Smooth muscle cell (in vitro differentiated cells): Measurements from ENCODE around the gene EPHA10. TPM values are rescaled to one million over a fixed set of nuclear protein-coding genes. Genes with fewer than 3 reads are reported as not detected.
"Not testable (repeated sequence)": the region's sequence is repeated elsewhere in the genome, so short reads cannot be mapped to it uniquely, and the experiment has no call there.

ENCODE experiments used
- DNase-seq: peaks from one replicate; lab custom pipeline; 2025; ENCODE audit not compliant: unreplicated experiment; lab: John Stamatoyannopoulos, UW
- H2AFZ ChIP-seq: fragments of 200-600 bp; sonication (generic); 2 replicates; pipeline ENCODE4 v1.6.0; 2016; ENCODE audit warnings: antibody characterized with exemption, low read depth, mild to moderate bottlenecking
- H3F3A ChIP-seq: fragments of 200-600 bp; sonication (generic); 2 replicates; pipeline ENCODE4 v1.6.0; 2017; ENCODE audit warnings: antibody characterized with exemption, low read depth
- H3K27ac ChIP-seq: fragments of 200-600 bp; sonication (generic); 2 replicates; pipeline ENCODE4 v1.5.1; 2016; ENCODE audit warnings: low read depth, mild to moderate bottlenecking
- H3K27me3 ChIP-seq: fragments of 200-600 bp; sonication (generic); 2 replicates; pipeline ENCODE4 v1.6.1; 2016; ENCODE audit warnings: low read depth, mild to moderate bottlenecking
- H3K36me3 ChIP-seq: fragments of 200-600 bp; sonication (generic); 2 replicates; pipeline ENCODE4 v1.5.1; 2016; ENCODE audit warnings: low read depth
- H3K4me1 ChIP-seq: fragments of 200-600 bp; sonication (generic); 2 replicates; pipeline ENCODE4 v1.5.1; 2016; ENCODE audit warnings: low read depth
- H3K4me2 ChIP-seq: fragments of 200-600 bp; sonication (generic); 2 replicates; pipeline ENCODE4 v1.6.0; 2016; ENCODE audit warnings: mild to moderate bottlenecking
- H3K4me3 ChIP-seq: fragments of 200-600 bp; sonication (generic); 2 replicates; pipeline ENCODE4 v1.5.1; 2016; ENCODE audit warnings: mild to moderate bottlenecking
- H3K79me2 ChIP-seq: fragments of 200-600 bp; sonication (generic); 2 replicates; pipeline ENCODE4 v1.6.0; 2016; ENCODE audit warnings: low read depth, mild to moderate bottlenecking
- H3K9ac ChIP-seq: fragments of 200-600 bp; sonication (generic); 2 replicates; pipeline ENCODE4 v1.6.0; 2016; ENCODE audit warnings: low read depth
- H3K9me3 ChIP-seq: fragments of 200-600 bp; sonication (generic); replicated peaks from 2 replicates; pipeline ENCODE4 v1.5.1; 2016; ENCODE audit warnings: low read depth
- H4K20me1 ChIP-seq: fragments of 200-600 bp; sonication (generic); 2 replicates; pipeline ENCODE4 v1.6.0; 2016; ENCODE audit warnings: low read depth
- CTCF ChIP-seq: fragments of 200-600 bp; sonication (generic); IDR thresholded peaks from 2 replicates; pipeline ENCODE4 v1.5.1; 2017; ENCODE audit warnings: borderline replicate concordance, mild to moderate bottlenecking, antibody characterized with exemption; ENCODE audit not compliant: insufficient read depth, poor library complexity, severe bottlenecking
- WGBS: methylation state at CpG from one replicate; pipeline ENCODE4 v1.1.7; 2016; ENCODE audit warnings: low lambda C conversion rate; 5-methylcytosine and 5-hydroxymethylcytosine counted together
- polyA plus RNA-seq: library from polyadenylated mRNA; unstranded; fragments of >200 nt; fragmentation: Nextera tagmentation; extraction: Ambion mirVana; gene quantifications from 2 replicates; pipeline ENCODE4 v1.2.1, GENCODE V29; 2016
- total RNA-seq: library from RNA; depleted of rRNA; stranded (reverse); fragments of >200 nt; gene quantifications from 2 replicates; pipeline ENCODE4 v1.2.3, GENCODE V29; 2014

EPHA10 gene
- total and polyA plus RNA-seq, 2 experiments from 2014 or later: not detected

- WGBS: 46% methylated on average over 9 of the region's 9 CpGs
- no peak for DNase-seq
- Histone ChIP-seq H3K4me3 (no peak overlapping the region), H3K4me1 (no peaks in the 10 kb centered on the region), H3K36me3 (no peaks in the 10 kb centered on the region), H4K20me1 (no peaks in the 10 kb centered on the region), H3K79me2 (no peaks in the 10 kb centered on the region), H3K27ac (no peak overlapping the region), H3K9ac (no peak overlapping the region), H3K4me2 (no peak overlapping the region), H3K9me3 (no peaks in the 10 kb centered on the region), H3K27me3 (peaks cover 20% of the 10 kb centered on the region), H3F3A (no peaks in the 10 kb centered on the region), H2AFZ (no peak overlapping the region)
- no peak for TF ChIP-seq CTCF
Measured at GRCh38 chr1:37741130-37741529, 23.8 kb downstream of the EPHA10 start.

GRCh38 chr1:37739222-37739621 is 25.7 kb downstream of the EPHA10 start:
- H3F3A ChIP-seq: no peaks in the 10 kb centered on the region

GRCh38 chr1:37738619-37739018 is 26.3 kb downstream of the EPHA10 start:
- not testable (repeated sequence) for H3K27ac ChIP-seq, H4K20me1 ChIP-seq, H3K36me3 ChIP-seq, H3K4me1 ChIP-seq, DNase-seq, H3K79me2 ChIP-seq, H3K9ac ChIP-seq, H3F3A ChIP-seq, H3K4me2 ChIP-seq, H2AFZ ChIP-seq, H3K4me3 ChIP-seq, H3K9me3 ChIP-seq
- H3K27me3 ChIP-seq: peaks cover 36% of the 10 kb centered on the region
- 73% methylated on average over 4 of the region's 4 CpGs for WGBS

More at GRCh38 chr1:37739222-37739621, 25.7 kb downstream of the EPHA10 start:
- no peak for DNase-seq
- Histone ChIP-seq H3K27me3 (peaks cover 36% of the 10 kb centered on the region), H3K4me3 (no peak overlapping the region), H3K9me3 (no peaks in the 10 kb centered on the region), H3K9ac (no peak overlapping the region), H2AFZ (no peak overlapping the region), H3K4me2 (no peak overlapping the region), H3K27ac (no peak overlapping the region), H3K4me1 (no peaks in the 10 kb centered on the region), H3K79me2 (no peaks in the 10 kb centered on the region), H4K20me1 (no peaks in the 10 kb centered on the region), H3K36me3 (no peaks in the 10 kb centered on the region)
- WGBS: 93% methylated on average over 2 of the region's 2 CpGs
- TF ChIP-seq CTCF: no peak

GRCh38 chr1:37737975-37738374 is 26.9 kb downstream of the EPHA10 start:
- DNase-seq, H3K36me3 ChIP-seq, H3K4me3 ChIP-seq, H3K4me2 ChIP-seq, H4K20me1 ChIP-seq, H3K27ac ChIP-seq, H3K9ac ChIP-seq, H3F3A ChIP-seq, H3K79me2 ChIP-seq, H2AFZ ChIP-seq, H3K9me3 ChIP-seq, H3K4me1 ChIP-seq: not testable (repeated sequence)
- 73% methylated on average over 7 of the region's 7 CpGs for WGBS
- H3K27me3 ChIP-seq: peaks cover 32% of the 10 kb centered on the region
